Measurements from ENCODE around the gene HTR7. TPM values are rescaled to one million over a fixed set of nuclear protein-coding genes. Genes with fewer than 3 reads are reported as not detected.

HTR7 gene
- total RNA-seq, 1 experiment from 2014 or later, result 0.33 TPM

DNA sequence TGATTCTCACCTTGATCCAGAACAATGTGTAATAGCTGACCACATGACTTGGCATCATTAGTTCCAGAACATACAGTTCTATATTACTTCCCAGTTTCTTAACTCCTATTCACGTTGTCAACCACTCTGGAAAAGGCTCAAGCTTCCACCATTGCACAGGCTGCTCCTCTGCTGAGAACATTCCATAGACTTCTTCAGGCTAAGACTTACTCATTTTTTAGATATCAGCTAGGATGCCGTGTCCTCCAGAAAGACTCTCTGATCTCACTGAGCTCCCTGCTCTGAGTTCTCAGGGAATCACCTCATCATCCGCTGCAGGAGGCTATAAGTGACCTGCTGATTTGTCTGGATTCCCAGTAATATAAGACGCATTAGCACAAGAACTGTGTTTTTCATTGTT lies 73.1 kb downstream of the HTR7 start:
- intact Hi-C loops (cut with micrococcal nuclease; ENCODE audit: unreplicated experiment), result loop anchor here (10.0 kb wide), 1 partner anchor 830 kb away; no protein-coding TSS in a partner anchor
- CTCF ChIA-PET, result no interaction called here
- Histone ChIP-seq H3K4me3 (ENCODE audit: low read depth in 2 of 2, low read length in 2 of 2) (no peak overlapping the region), H3K27me3 (ENCODE audit: control insufficient read depth, insufficient read depth, low read length) (peaks cover 17% of the 10 kb centered on the region), H3K27ac (ENCODE audit: low read length) (no peak overlapping the region), H3K4me1 (ENCODE audit: control insufficient read depth, insufficient read depth, low read length) (no peaks in the 10 kb centered on the region), H3K36me3 (ENCODE audit: control insufficient read depth, insufficient read depth, low read length) (no peaks in the 10 kb centered on the region), H3K9me3 (ENCODE audit: control insufficient read depth, insufficient read depth, low read depth, low read length) (no peaks in the 10 kb centered on the region)
- DNase-seq (ENCODE audit: low read depth, low spot score), result no peak
- POLR2A ChIA-PET, result interaction anchor here (0.6 kb wide), 1 partner anchor 20 kb away, joined by 3 read pairs; no protein-coding TSS in a partner anchor
- in situ Hi-C loops (cut with HindIII; ENCODE audit: low pct_unique_long_range_greater_than_20kb, low sequenced_read_pairs), result no loop called here
- no TSS peak for BruUV-seq (replicated peaks)
- ATAC-seq, result no peak
- TF ChIP-seq SIN3A (IDR thresholded peaks at IDR 0.05; ENCODE audit: borderline replicate concordance, insufficient read depth, low read depth, low read length), result no peak
- TF ChIP-seq, protein P1, sequence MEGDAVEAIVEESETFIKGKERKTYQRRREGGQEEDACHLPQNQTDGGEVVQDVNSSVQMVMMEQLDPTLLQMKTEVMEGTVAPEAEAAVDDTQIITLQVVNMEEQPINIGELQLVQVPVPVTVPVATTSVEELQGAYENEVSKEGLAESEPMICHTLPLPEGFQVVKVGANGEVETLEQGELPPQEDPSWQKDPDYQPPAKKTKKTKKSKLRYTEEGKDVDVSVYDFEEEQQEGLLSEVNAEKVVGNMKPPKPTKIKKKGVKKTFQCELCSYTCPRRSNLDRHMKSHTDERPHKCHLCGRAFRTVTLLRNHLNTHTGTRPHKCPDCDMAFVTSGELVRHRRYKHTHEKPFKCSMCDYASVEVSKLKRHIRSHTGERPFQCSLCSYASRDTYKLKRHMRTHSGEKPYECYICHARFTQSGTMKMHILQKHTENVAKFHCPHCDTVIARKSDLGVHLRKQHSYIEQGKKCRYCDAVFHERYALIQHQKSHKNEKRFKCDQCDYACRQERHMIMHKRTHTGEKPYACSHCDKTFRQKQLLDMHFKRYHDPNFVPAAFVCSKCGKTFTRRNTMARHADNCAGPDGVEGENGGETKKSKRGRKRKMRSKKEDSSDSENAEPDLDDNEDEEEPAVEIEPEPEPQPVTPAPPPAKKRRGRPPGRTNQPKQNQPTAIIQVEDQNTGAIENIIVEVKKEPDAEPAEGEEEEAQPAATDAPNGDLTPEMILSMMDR (IDR thresholded peaks at IDR 0.05), result no peak
- no peak for TF ChIP-seq POLR2AphosphoS5 (IDR thresholded peaks at IDR 0.05; ENCODE audit: low read depth, low read length)
- TF ChIP-seq REST (IDR thresholded peaks at IDR 0.05; ENCODE audit: insufficient read depth in 1 of 2, low read depth in 2 of 2, low read length in 1 of 2), result no peak
- TF ChIP-seq TCF7L2 (IDR thresholded peaks at IDR 0.05; ENCODE audit: low read depth, low read length), result no peak

DNA sequence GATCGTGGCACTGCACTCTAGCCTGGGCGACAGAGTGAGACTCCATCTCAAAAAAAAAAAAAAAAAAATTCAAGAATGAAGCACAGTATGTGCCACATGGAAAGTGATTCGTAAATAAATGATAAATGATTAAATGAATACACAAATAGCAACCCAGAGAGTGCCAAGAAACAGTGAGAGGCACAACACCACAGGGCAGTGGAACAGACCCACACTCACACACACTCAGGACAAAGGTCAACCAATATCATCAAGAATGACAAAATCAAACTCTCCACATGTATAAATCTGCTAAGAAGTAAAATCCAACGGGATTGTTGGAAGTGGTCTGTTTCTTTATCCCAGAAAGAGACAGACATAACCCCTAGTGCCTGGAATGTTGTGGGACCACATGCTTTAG lies 77.4 kb downstream of the HTR7 start:
- no TSS peak for BruUV-seq (replicated peaks)
- H3K9me3 ChIP-seq (ENCODE audit: control insufficient read depth, insufficient read depth, low read depth, low read length), result no peaks in the 10 kb centered on the region
- ATAC-seq, result no peak
- peaks cover 9% of the 10 kb centered on the region for H3K27me3 ChIP-seq (ENCODE audit: control insufficient read depth, insufficient read depth, low read length)
- TF ChIP-seq REST (IDR thresholded peaks at IDR 0.05; ENCODE audit: insufficient read depth in 1 of 2, low read depth in 2 of 2, low read length in 1 of 2), result no peak
- TF ChIP-seq SIN3A (IDR thresholded peaks at IDR 0.05; ENCODE audit: borderline replicate concordance, insufficient read depth, low read depth, low read length), result no peak
- TF ChIP-seq TCF7L2 (IDR thresholded peaks at IDR 0.05; ENCODE audit: low read depth, low read length), result no peak
- TF ChIP-seq, protein P1 (IDR thresholded peaks at IDR 0.05), result no peak
- no peak for TF ChIP-seq POLR2AphosphoS5 (IDR thresholded peaks at IDR 0.05; ENCODE audit: low read depth, low read length)
- no peak for DNase-seq (ENCODE audit: low read depth, low spot score)
- intact Hi-C loops (cut with micrococcal nuclease; ENCODE audit: unreplicated experiment), result loop anchor here (10.0 kb wide), 1 partner anchor 826 kb away; no protein-coding TSS in a partner anchor
- in situ Hi-C loops (cut with HindIII; ENCODE audit: low pct_unique_long_range_greater_than_20kb, low sequenced_read_pairs), result no loop called here
- no peaks in the 10 kb centered on the region for H3K4me1 ChIP-seq (ENCODE audit: control insufficient read depth, insufficient read depth, low read length)
- H3K27ac ChIP-seq (ENCODE audit: low read length), result no peak overlapping the region
- H3K4me3 ChIP-seq (ENCODE audit: low read depth in 2 of 2, low read length in 2 of 2), result no peak overlapping the region
- no peaks in the 10 kb centered on the region for H3K36me3 ChIP-seq (ENCODE audit: control insufficient read depth, insufficient read depth, low read length)
- POLR2A ChIA-PET, result no interaction called here
- CTCF ChIA-PET, result no interaction called here
